GM12878 (cell line): Measurements from ENCODE around the gene CCDC159. TPM values are rescaled to one million over a fixed set of nuclear protein-coding genes. Genes with fewer than 3 reads are reported as not detected.

Experiments used
- CBFB ChIP-seq: IDR thresholded peaks from 2 replicates; pipeline ENCODE4 v1.6.1; 2016; ENCODE audit warnings: antibody characterized with exemption, low read depth
- CEBPB ChIP-seq, 2 experiments: fragments of 150-350 bp in 1 of 2; IDR thresholded peaks; 2 replicates each; pipeline ENCODE4 v1.6.1; 2012 to 2014; ENCODE audit warnings: low read depth in 2 of 2, low read length in 2 of 2, borderline replicate concordance in 1 of 2, inconsistent platforms in 1 of 2
- EGR1 ChIP-seq, 2 experiments: IDR thresholded peaks; 1 replicate in 1 of 2; 2 replicates in 1 of 2; pipeline ENCODE4 v1.6.1; 2011 to 2012; ENCODE audit warnings: low read depth in 2 of 2, low read length in 2 of 2, borderline replicate concordance in 1 of 2, mild to moderate bottlenecking in 1 of 2, moderate library complexity in 1 of 2
- HDAC2 ChIP-seq: fragments of 200-600 bp; sonication (generic); IDR thresholded peaks from 2 replicates; pipeline ENCODE4 v1.6.1; 2017
- LARP7 ChIP-seq: fragments of 450-650 bp; IDR thresholded peaks from 2 replicates; pipeline ENCODE4 v1.6.1; 2017; ENCODE audit warnings: mild to moderate bottlenecking
- MYC ChIP-seq: IDR thresholded peaks from 2 replicates; pipeline ENCODE4 v1.6.1; 2011; ENCODE audit warnings: mild to moderate bottlenecking, low read length, moderate library complexity, inconsistent platforms; ENCODE audit not compliant: insufficient read depth, insufficient replicate concordance, insufficient read length, severe bottlenecking
- NFYB ChIP-seq: IDR thresholded peaks from 2 replicates; pipeline ENCODE4 v1.6.1; 2011; ENCODE audit warnings: low read depth, mild to moderate bottlenecking, low read length, improper control_type of control experiment, moderate library complexity; ENCODE audit not compliant: insufficient read depth
- NRF1 ChIP-seq: conservative IDR thresholded peaks from 2 replicates; pipeline ENCODE4 v1.6.1; 2011; ENCODE audit warnings: mild to moderate bottlenecking, low read depth, low read length, improper control_type of control experiment
- RB1 ChIP-seq: fragments of 450-650 bp; formaldehyde crosslinking; IDR thresholded peaks from 2 replicates; pipeline ENCODE4 v1.6.1; 2017; ENCODE audit warnings: mild to moderate bottlenecking, borderline replicate concordance
- RCOR1 ChIP-seq: conservative IDR thresholded peaks from 2 replicates; pipeline ENCODE4 v1.6.1; 2012; ENCODE audit warnings: low read depth, low read length, improper control_type of control experiment
- RUNX3 ChIP-seq: IDR thresholded peaks from 2 replicates; pipeline ENCODE4 v1.6.1; 2012; ENCODE audit warnings: low read length, inconsistent platforms
- SPI1 ChIP-seq: IDR thresholded peaks from 2 replicates; pipeline ENCODE4 v1.6.1; 2011; ENCODE audit warnings: low read depth, mild to moderate bottlenecking, low read length, moderate library complexity, borderline replicate concordance; ENCODE audit not compliant: insufficient read depth
- ZBED1 ChIP-seq: IDR thresholded peaks from 2 replicates; pipeline ENCODE4 v1.6.1; 2016; ENCODE audit warnings: borderline replicate concordance
- polyA plus RNA-seq, 11 experiments: library from polyadenylated mRNA; depleted of rRNA in 4 of 11; unstranded in 6 of 11; stranded (reverse) in 5 of 11; fragments of >200 nt; fragmentation: Nextera tagmentation in 4 of 11; fragmentation: Illumina TruSeq in 1 of 11; extraction: Ambion mirVana in 4 of 11; extraction: Trizol in 1 of 11; gene quantifications; 1 replicate in 1 of 11; 2 replicates in 10 of 11; pipeline versions ENCODE4 v1.2.1 to v1.2.3, GENCODE V29; 2011 to 2016; ENCODE audit warnings: inconsistent platforms in 2 of 11, missing spikeins in 2 of 11, low read depth in 1 of 11
- total RNA-seq, 4 experiments: library from RNA; depleted of rRNA in 3 of 4; stranded (reverse); fragments of >200 nt in 3 of 4; fragmentation: Illumina TruSeq in 1 of 4; extraction: Trizol in 1 of 4; gene quantifications; 2 replicates each; pipeline versions ENCODE4 v1.2.1 to v1.2.3, GENCODE V29; 2013 to 2021
- TF ChIP-seq, protein P1 (sequence below): fragments of 450-650 bp; IDR thresholded peaks from 2 replicates; pipeline ENCODE4 v1.6.1; 2016; ENCODE audit warnings: mild to moderate bottlenecking
- TF ChIP-seq, protein P2 (sequence below): IDR thresholded peaks from 2 replicates; pipeline ENCODE4 v1.6.1; 2012; ENCODE audit warnings: mild to moderate bottlenecking, low read depth, low read length
- TF ChIP-seq, protein P3 (sequence below): IDR thresholded peaks from 2 replicates; pipeline ENCODE4 v1.6.1; 2011; ENCODE audit warnings: borderline replicate concordance, low read depth, mild to moderate bottlenecking, moderate library complexity, mixed read lengths, low read length; ENCODE audit not compliant: insufficient read depth; ENCODE audit errors: extremely low read length
- TF ChIP-seq, protein P4 (sequence below): fragments of 450-650 bp; IDR thresholded peaks from 2 replicates; pipeline ENCODE4 v1.6.1; 2017; ENCODE audit warnings: mild to moderate bottlenecking, low read depth, inconsistent platforms; ENCODE audit not compliant: poor library complexity, severe bottlenecking
- TF ChIP-seq, protein P5 (sequence below): IDR thresholded peaks from 2 replicates; pipeline ENCODE4 v1.6.1; 2012; ENCODE audit warnings: low read length, inconsistent platforms

CCDC159 gene
- total and polyA plus RNA-seq, 10 of the 15 experiments (the other 5 are each of a cell fraction or from before 2014, with no cell fraction given), result 0.61 to 14.7 (median 10.1) TPM

DNA sequence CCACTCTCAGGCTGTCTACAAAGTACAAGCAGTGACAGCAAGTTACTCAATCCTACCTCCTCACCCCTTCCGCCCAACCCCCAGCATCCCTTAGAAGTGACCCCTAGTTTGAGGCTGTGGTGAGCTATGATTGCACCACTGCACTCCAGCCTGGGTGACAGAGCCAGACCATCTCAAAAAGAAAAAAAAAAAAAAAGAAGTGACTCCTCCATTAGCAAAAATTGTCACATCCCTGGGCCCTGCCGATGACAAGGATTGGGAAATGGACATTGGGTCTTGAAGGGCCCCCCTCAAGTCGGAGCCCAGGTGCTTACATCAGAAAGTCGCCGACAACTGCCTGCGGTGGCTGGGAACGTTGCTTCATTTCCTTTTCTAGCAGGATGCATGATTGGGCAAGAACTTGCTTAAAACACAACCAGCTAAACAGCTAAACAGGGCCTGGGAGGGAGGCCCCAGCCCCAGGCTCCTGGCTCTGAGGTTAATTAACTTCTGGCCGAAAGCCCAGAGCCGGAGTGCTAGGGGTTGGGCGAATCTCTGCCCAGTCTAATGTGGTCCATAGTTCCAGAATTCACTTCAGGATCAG is 22.1 kb upstream of the CCDC159 start (continued):
- TF ChIP-seq, protein P1, sequence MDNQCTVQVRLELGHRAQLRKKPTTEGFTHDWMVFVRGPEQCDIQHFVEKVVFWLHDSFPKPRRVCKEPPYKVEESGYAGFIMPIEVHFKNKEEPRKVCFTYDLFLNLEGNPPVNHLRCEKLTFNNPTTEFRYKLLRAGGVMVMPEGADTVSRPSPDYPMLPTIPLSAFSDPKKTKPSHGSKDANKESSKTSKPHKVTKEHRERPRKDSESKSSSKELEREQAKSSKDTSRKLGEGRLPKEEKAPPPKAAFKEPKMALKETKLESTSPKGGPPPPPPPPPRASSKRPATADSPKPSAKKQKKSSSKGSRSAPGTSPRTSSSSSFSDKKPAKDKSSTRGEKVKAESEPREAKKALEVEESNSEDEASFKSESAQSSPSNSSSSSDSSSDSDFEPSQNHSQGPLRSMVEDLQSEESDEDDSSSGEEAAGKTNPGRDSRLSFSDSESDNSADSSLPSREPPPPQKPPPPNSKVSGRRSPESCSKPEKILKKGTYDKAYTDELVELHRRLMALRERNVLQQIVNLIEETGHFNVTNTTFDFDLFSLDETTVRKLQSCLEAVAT, result no peak
- no peak for TF ChIP-seq RCOR1
- no peak for TF ChIP-seq EGR1 (IDR thresholded peaks at IDR 0.05; ENCODE audit: borderline replicate concordance in 1 of 2, low read depth in 2 of 2, low read length in 2 of 2)
- peak in 1 of 2 experiments; percentile 85; a peak in 2 of 4 replicates for TF ChIP-seq CEBPB (IDR thresholded peaks at IDR 0.05; ENCODE audit: borderline replicate concordance in 1 of 2, low read depth in 2 of 2, low read length in 2 of 2)
- TF ChIP-seq, protein P2, sequence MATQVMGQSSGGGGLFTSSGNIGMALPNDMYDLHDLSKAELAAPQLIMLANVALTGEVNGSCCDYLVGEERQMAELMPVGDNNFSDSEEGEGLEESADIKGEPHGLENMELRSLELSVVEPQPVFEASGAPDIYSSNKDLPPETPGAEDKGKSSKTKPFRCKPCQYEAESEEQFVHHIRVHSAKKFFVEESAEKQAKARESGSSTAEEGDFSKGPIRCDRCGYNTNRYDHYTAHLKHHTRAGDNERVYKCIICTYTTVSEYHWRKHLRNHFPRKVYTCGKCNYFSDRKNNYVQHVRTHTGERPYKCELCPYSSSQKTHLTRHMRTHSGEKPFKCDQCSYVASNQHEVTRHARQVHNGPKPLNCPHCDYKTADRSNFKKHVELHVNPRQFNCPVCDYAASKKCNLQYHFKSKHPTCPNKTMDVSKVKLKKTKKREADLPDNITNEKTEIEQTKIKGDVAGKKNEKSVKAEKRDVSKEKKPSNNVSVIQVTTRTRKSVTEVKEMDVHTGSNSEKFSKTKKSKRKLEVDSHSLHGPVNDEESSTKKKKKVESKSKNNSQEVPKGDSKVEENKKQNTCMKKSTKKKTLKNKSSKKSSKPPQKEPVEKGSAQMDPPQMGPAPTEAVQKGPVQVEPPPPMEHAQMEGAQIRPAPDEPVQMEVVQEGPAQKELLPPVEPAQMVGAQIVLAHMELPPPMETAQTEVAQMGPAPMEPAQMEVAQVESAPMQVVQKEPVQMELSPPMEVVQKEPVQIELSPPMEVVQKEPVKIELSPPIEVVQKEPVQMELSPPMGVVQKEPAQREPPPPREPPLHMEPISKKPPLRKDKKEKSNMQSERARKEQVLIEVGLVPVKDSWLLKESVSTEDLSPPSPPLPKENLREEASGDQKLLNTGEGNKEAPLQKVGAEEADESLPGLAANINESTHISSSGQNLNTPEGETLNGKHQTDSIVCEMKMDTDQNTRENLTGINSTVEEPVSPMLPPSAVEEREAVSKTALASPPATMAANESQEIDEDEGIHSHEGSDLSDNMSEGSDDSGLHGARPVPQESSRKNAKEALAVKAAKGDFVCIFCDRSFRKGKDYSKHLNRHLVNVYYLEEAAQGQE, result no peak
- TF ChIP-seq, protein P3, sequence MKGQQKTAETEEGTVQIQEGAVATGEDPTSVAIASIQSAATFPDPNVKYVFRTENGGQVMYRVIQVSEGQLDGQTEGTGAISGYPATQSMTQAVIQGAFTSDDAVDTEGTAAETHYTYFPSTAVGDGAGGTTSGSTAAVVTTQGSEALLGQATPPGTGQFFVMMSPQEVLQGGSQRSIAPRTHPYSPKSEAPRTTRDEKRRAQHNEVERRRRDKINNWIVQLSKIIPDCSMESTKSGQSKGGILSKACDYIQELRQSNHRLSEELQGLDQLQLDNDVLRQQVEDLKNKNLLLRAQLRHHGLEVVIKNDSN, result no peak
- TF ChIP-seq CBFB, result peak; percentile 76
- TF ChIP-seq RUNX3, result peak; percentile 90
- TF ChIP-seq, protein P4, sequence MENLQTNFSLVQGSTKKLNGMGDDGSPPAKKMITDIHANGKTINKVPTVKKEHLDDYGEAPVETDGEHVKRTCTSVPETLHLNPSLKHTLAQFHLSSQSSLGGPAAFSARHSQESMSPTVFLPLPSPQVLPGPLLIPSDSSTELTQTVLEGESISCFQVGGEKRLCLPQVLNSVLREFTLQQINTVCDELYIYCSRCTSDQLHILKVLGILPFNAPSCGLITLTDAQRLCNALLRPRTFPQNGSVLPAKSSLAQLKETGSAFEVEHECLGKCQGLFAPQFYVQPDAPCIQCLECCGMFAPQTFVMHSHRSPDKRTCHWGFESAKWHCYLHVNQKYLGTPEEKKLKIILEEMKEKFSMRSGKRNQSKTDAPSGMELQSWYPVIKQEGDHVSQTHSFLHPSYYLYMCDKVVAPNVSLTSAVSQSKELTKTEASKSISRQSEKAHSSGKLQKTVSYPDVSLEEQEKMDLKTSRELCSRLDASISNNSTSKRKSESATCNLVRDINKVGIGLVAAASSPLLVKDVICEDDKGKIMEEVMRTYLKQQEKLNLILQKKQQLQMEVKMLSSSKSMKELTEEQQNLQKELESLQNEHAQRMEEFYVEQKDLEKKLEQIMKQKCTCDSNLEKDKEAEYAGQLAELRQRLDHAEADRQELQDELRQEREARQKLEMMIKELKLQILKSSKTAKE, result no peak
- no peak for TF ChIP-seq LARP7
- peak; percentile 52; the same call in 1 of the 2 replicates for TF ChIP-seq NFYB
- TF ChIP-seq MYC, result no peak
- TF ChIP-seq NRF1, result no peak
- no peak for TF ChIP-seq HDAC2
- peak; percentile 99 for TF ChIP-seq ZBED1
- TF ChIP-seq, protein P5, sequence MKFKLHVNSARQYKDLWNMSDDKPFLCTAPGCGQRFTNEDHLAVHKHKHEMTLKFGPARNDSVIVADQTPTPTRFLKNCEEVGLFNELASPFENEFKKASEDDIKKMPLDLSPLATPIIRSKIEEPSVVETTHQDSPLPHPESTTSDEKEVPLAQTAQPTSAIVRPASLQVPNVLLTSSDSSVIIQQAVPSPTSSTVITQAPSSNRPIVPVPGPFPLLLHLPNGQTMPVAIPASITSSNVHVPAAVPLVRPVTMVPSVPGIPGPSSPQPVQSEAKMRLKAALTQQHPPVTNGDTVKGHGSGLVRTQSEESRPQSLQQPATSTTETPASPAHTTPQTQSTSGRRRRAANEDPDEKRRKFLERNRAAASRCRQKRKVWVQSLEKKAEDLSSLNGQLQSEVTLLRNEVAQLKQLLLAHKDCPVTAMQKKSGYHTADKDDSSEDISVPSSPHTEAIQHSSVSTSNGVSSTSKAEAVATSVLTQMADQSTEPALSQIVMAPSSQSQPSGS, result no peak
- TF ChIP-seq SPI1, result no peak
- TF ChIP-seq RB1, result no peak
